GM21528 (cell line): ENCODE data around the gene ACBD4.
"Not testable (repeated sequence)": the region's sequence is repeated elsewhere in the genome, so short reads cannot be mapped to it uniquely, and the experiment has no call there.

Source experiments
- ATAC-seq: cut with Tn5 transposase; IDR thresholded peaks from one replicate; pipeline ENCODE4 v1.9.1; 2021; ENCODE audit warnings: mild to moderate bottlenecking, moderate library complexity; ENCODE audit not compliant: unreplicated experiment, low FRiP score

The ACBD4 gene

DNA sequence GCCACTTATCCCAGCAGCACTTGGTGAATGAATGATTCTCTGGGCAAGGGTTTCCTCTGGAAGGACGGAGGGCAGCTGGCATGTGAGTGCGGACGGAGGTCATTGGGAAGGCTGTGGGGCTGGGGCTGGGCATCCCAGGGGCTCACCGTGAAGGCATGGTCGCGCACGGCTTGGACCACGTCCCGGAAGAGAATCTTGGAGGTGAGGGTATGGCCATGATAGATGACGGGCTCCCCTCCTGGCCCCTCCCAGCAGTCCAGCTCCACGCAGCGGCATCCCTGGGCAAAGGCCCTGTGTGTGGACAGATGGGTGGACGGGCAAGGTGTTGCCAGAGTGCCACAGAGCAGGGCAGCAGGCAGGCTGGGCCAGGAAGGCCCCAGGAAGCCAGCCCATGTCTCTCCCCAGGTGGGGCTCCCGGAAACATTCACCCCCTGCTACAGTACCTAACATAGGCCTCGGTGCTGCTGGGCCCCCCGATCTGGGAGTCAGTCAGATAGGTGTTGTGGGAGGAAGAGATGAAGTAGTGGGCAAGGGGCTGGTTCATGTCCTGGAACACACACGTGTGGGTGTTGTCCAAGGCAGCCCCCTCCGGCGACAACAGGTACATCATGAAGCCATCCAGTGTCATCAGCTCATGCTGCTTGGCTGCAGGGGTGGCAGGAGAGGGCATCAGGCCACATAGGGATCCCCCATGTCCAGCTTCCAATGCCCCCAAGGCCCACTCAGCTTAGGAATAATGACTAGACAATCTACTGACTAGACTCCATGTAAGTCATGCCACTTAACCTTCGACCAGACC, 17.4 kb upstream of the ACBD4 start:
- ATAC-seq: no peak

DNA sequence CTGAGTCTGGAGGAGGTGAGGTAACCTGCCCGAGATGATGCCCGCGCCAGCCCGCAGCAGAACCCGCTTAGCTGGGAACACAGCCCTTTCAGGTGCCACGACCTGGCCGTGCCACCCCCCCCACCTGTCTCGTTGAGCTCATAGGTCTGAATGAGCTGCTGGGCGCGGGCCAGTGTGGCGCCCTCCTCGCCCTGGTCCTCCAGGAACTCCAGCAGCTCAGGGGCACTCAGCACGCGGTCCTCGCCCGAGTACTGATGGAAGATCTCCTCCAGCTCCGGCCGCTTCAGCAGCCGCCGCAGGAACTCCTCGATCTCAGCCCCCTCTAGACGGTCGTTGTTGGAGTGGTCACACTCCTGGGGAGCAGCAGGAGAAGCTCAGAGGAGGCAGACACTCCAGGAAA, 16.8 kb upstream of the ACBD4 start:
- ATAC-seq: no peak

- ATAC-seq: no peak
Measured at GRCh38 chr17:45119964-45120363, 15.5 kb upstream of the ACBD4 start.

- ATAC-seq: no peak
Measured at GRCh38 chr17:45120558-45120957, 14.9 kb upstream of the ACBD4 start.

DNA sequence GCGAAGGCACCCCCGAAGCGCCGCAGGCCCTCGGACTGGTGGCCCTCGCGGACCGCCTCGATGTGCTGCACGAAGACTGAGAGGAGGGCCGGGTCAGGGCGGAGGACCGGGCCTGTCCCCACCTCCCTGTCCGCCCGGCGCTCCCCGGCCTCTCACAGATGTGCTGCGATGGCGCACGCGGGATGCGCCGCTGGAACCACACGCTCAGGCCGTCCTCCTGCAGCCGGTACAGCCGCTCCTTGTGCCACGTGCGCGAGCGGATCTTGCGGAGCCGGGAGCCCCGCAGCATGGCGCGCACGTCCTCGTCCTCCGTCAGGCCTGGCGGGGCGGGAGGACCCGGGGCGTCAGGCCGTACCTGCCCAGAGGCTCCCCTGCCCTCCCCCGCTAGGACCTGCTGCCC, 14.4 kb upstream of the ACBD4 start:
- no peak for ATAC-seq

GRCh38 chr17:45123076-45123770, 12.3 kb upstream of the ACBD4 start:
- ATAC-seq: no peak

GRCh38 chr17:45123930-45124796, 11.3 kb upstream of the ACBD4 start:
- no peak for ATAC-seq

DNA sequence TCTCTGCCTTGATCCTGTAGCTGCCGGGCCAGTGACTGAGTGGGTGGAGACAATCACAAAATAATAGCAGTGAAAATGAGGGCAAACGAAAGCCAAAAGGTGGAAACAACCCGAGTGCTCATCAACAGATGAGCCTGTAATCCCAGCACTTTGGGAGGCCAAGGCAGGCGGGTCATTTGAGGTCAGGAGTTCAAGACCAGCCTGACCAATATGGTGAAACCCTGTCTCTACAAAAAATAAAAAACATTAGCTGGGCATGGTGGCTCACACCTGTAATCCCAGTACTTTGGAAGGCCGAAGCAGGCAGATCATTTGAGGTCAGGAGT, 10.7 kb upstream of the ACBD4 start:
- not testable (repeated sequence) for ATAC-seq

GRCh38 chr17:45125509-45125908, 10.0 kb upstream of the ACBD4 start:
- no peak for ATAC-seq

- ATAC-seq: no peak
Measured at GRCh38 chr17:45127207-45127547, 8.3 kb upstream of the ACBD4 start.

GRCh38 chr17:45127548-45128300, 7.8 kb upstream of the ACBD4 start:
- no peak for ATAC-seq

DNA sequence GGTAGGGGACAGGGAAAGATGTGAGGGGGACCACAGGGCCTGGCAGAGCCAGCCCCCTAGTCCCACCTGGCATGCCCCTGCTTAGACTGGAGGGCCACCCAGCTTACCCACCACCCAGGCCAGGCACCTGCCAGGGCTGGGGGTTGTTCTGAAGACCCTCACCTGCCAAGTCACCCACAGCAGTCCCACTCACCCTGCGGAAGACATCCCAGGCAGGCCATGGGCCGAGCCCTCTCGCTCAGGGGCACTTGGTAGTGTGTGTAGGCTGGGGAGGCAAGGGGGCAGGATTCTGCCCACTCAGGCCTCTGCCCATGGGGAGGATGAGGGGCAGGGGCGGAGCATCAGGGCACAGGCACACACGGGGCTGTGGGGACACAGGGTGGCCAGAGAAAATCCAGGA, 7.2 kb upstream of the ACBD4 start:
- ATAC-seq: no peak

DNA sequence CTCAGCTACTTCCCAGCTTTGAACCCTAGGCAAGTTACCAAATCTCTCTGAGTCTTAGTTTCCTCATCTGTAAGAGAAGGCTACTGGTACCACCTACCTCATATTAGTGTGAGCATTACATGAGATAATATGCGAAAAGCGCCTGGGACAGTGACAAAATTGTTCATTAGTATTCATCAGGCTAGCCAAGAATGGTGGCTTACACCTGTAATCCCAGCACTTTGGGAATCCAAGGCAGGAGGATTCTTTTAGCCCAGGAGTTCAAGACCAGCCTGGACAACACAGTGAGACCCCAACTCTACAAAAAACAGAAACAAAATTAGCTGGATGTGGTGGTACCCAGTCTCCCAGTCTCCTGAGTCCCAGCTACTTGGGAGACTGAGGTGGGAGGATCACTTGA, 6.5 kb upstream of the ACBD4 start:
- no peak for ATAC-seq

GRCh38 chr17:45129426-45129939, 6.0 kb upstream of the ACBD4 start:
- ATAC-seq: no peak

GRCh38 chr17:45129940-45130680, 5.4 kb upstream of the ACBD4 start:
- ATAC-seq: no peak

DNA sequence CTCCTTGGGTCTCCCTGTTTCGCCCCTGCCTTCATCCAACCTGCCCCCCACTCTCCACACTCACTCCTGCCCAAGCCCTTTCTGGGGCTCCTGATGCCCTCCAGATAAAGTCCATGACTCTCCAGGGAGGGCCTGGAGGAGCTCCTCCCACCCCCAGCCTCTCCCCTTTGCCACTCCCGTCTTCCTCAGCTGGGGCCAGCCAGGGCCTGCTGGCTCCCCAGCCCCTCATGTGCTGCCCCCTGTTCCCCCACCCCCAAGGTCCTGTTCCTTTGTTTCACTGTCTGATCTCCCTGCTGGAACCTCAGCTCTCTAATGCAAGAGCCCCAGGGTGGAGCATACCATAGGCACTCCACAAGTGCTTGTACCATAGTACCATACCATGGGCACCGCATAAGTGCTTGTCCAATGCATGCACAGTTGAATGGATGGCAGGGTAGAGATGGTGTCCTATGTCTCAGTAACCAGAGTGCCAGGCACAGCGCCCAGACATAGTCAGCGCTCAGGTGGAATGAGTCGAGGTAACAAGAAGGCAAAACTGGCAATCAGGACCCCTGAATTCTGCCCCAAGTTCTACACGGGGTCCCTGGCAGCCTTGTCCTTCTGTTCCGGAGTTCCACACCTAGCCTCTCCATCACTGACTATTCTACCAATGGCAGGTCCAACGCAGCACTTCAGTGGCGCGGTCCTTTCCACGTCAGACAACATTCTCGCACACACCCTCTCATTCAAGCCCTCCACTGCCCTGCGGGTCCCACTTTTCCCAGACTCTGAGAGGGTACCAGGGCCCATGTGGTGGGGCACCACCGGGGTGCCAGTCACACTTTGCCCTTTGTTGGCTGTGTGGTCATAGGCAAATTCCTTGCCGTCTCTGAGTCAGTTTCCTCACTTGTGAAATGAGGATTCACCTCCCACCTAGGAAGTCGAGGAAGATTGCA, 4.5 kb upstream of the ACBD4 start:
- no peak for ATAC-seq

GRCh38 chr17:45131616-45132319, 3.7 kb upstream of the ACBD4 start:
- no peak for ATAC-seq

GRCh38 chr17:45132320-45132571, 3.2 kb upstream of the ACBD4 start, which contains the start of gene PLCD3:
Gene PLCD3, minus strand, starts transcription at chr17:45132515. Its CDS starts 105 bp downstream, at chr17:45132410.
- ATAC-seq: no peak
